Activated CD4-positive, alpha-beta T cell treated with anti-CD3 and anti-CD28 coated beads, Interleukin-2, amount 50 U/mL, for 48 hours (primary cell): ENCODE data around the gene FBXO10.
"Not testable (repeated sequence)": the region's sequence is repeated elsewhere in the genome, so short reads cannot be mapped to it uniquely, and the experiment has no call there.

Experiments
- DNase-seq, 2 experiments: peaks; one replicate each; pipeline ENCODE4 v3.0.0-alpha.2; 2020

The FBXO10 gene

DNA sequence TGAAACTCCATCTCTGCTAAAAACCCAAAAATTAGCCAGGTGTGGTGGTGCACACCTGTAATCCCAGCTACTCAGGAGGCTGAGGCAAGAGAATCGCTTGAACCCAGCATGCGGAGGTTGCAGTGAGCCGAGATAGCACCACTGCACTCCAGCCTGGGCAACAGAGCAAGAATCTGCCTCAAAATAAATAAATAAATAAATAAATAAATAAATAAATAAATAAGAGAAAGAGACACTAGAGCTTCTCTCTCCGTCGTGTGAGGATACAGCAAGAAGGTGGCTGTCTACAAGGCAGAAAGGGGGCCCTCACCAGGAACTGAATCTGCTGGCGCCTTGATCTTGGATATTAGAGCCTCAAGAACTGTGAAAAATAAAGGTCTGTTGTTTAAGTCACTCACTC lies 102.2 kb downstream of the FBXO10 start:
- not testable (repeated sequence) for DNase-seq

DNA sequence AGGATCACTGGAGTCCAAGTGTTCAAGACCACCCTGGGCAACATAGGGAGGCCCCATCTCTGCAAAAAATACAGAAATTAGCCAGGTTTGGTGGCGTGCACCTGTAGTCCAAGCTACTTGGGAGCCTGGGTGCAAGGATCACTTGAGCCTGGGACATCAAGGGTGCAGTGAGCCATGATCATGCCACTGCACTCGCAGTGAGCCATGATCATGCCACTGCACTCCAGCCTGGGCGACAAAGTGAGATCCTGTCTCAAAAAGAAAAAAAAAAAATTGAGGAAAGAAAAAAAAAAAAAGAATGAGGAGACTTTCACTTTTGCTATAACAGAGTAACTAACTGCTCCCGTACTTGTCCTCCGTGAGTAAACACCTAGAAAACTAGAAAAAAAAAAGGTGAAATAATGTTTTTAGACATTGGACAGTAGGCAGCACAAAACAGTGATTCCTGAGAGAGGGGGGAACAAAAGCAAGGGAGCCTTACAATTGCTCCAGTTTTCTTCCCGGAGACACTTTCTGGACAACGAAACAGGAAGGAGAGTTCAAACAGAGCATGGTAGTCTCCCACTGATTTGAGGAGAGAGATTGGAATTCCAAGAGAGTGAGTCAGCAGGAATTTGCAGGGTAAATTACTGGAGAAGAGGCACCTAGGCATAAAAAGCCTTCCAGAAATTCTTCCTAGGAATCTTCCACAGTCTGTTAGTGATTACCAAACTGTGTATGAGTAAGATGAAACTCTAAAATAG lies 104.1 kb downstream of the FBXO10 start:
- no peak for DNase-seq

DNA sequence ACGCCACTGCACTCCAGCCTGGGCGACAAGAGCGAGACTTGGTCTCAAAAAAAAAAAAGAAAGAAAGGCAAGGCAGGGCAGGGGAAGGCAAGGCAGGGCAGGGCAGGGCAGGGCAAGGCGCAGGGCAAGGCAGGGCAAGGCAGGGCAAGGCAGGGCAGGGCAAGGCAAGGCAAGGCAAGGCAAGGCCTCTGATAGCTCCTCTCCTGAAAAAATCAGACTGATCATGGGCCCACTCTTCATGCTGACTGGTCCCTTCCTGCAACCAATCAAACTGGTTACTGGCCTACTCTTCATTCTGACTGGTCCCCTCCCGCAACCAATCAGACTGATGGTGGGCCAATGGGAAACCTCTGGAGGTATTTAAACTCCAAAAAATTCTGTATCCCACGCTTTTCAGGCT lies 107.6 kb downstream of the FBXO10 start:
- DNase-seq, result no peak

DNA sequence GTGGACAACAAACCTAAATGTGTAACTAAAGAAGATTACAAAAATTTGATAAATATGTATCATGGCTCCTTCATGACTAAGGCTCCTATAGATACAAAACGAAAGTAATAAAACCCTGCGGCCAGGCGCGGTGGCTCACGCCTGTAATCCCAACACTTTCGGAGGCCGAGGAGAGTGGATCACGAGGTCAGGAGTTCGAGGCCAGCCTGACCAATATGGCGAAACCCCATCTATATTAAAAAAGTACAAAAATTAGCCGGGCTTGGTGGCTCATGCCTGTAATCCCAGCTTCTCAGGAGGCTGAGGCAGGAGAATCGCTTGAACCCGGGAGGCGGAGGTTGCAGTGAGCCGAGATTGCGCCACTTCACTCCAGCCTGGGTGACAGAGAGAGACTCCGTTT lies 108.7 kb downstream of the FBXO10 start:
- not testable (repeated sequence) for DNase-seq

DNA sequence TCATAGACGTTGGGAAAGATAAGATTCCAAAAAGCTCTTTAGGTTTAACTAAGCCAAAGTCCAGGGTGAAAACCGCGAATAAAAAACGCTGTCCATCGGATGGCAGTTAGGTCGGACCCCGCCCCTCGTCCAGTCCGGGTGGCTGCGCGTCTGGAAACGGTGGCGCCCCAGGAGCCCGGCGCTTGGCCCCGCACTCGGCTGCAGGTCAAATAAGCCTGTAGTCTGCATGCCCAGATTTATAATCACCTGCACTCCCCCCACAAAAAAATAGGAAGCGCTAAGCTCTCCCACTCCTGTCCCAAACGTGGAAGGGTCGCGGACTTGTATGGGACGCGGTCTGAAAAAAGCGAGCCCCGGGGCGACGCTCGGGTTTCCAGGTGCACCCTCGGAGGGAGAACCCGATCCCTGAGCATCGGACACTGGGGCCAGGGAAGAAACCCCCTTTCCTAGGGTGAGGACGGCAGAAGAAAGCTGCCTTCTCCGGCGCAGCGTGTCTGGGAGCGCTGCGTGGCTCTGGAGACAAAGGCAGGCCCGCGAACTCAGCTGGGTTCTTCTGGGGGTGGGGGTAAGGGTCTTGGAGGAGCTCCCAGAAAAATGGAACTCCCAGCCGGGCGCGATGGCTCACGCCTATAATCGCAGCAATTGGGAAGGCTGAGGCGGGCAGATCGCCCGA lies 110.0 kb downstream of the FBXO10 start:
- DNase-seq, result peak; percentile 40 to 49

DNA sequence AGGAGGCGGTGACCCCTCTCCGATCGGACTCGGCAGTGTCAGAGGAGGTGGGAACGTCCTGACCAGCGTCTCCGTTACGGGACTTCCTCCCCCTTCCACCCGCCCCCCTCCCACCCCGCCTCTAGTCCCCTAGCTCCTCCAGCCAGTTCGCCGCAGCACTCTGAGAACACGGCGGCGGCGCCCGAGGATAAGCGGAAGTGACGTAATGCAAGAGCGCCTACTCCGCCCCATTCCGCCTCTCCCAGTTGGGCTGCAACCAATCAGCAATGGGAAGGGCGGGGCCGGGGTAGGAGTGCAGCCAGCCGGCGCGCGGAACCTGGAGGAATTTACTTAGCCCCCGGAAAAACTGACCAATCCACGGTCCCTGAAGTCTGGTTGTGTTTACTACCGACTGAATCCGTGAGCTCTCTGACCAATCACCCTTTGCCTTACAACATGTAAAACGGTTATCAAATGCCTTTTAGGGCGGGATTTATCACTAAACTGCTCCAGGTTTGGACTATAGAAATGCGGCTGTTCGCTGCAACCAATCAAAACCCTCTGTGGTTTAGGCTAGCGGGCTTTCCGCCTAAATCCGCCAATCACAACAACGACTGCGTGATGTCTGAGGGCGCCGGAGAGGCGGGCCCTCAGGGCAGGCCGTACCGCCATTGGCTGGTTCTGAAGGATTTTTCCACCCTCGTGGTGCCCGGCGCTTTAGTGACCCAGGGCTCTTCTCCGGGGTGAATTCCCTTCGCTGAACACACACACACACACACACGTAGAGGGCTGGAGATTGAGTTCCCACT lies 110.7 kb downstream of the FBXO10 start, which contains the start of gene ZBTB5:
Gene ZBTB5 (minus strand): TSS at position 202 of the 788 bp plus-strand sequence. CDS start 22,899 bp downstream, outside the sequence.
- DNase-seq, result peak; percentile 98 to 99

DNA sequence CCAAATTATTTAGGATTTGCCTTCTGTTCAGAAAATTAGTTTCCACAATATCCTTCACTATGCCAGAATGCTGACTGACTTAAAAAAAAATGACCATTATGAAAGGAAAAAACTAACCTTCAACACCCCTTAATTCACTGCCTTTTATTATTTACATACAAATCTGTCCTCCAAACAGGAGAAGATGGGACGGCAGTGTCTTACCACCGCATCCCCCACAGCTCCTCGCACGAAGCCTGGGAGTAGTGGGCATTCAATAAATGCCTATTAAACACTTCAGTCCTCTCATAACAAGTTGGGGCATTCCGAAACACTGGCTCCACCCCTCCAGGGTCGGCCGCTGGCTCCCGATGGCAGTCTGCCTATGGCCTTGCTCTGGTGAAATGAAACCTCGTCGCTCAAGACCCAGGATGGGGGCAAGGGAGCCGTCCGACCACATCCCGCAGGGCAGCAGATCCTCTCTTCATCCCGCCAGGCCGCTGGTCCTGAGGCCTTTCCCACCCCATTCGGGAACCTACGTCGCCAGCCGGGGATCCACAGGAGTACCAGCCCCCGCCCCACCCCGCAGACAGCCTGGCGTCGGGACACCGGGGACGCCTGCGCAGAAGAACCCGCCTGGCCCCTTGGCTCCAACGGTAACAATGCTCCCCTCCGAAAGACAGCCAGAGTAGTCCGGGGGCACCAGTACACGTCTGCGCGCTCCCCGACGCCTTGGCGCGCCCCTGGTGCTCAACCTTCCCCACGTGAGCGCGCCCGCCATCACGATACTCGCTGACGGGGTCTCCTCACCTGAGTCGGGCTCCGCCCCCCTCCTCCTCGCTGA lies 111.5 kb downstream of the FBXO10 start:
- DNase-seq, result peak; percentile 70 to 74

DNA sequence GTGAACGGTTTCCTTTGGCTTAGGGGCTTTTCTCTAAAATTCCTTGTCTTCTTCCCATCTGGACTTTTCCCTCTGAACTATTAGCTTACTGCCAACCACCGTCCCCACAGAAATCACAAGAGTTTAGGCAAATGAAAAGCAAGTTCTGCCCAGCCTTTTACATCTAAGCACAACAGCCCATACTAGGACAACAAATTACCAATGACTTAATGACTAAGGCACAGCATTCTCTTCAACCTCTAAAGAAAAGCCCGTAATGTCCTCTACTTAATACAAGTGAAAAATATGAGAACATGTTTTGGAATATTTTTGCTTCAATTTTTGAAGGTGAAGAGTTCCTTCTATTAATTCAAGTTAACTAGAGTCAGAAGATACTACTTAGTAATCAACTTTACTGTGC lies 112.2 kb downstream of the FBXO10 start:
- no peak for DNase-seq
